Stimulated activated CD4-positive, alpha-beta T cell treated with anti-CD3 and anti-CD28 coated beads, Interleukin-12 subunit alpha, Interleukin-12 subunit beta, amount 100 ng/mL, for 4 hours (primary cell): ENCODE measurements around the gene POLR2L.
A peak's percentile ranks its signal among the peaks of the same experiment; 100 is the strongest.

Experiments used
- DNase-seq: peaks from one replicate; pipeline ENCODE4 v3.0.0-alpha.2; 2020

The POLR2L gene

DNA sequence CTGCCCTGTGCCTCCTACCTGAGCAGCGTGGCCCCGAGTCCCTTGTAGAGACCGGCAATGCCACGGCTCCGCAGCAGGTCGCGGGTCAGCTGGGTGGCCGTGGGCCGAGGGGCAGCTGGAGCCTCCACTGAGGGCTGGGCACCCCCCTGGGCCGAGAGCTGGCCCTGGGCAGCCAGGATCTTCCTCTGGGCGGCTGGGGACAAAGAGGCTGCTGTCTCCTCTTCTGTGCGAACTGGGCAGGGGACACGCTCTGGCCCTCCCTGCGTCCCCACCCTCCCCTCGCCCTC is 49.9 kb downstream of the POLR2L start:
- no peak for DNase-seq

DNA sequence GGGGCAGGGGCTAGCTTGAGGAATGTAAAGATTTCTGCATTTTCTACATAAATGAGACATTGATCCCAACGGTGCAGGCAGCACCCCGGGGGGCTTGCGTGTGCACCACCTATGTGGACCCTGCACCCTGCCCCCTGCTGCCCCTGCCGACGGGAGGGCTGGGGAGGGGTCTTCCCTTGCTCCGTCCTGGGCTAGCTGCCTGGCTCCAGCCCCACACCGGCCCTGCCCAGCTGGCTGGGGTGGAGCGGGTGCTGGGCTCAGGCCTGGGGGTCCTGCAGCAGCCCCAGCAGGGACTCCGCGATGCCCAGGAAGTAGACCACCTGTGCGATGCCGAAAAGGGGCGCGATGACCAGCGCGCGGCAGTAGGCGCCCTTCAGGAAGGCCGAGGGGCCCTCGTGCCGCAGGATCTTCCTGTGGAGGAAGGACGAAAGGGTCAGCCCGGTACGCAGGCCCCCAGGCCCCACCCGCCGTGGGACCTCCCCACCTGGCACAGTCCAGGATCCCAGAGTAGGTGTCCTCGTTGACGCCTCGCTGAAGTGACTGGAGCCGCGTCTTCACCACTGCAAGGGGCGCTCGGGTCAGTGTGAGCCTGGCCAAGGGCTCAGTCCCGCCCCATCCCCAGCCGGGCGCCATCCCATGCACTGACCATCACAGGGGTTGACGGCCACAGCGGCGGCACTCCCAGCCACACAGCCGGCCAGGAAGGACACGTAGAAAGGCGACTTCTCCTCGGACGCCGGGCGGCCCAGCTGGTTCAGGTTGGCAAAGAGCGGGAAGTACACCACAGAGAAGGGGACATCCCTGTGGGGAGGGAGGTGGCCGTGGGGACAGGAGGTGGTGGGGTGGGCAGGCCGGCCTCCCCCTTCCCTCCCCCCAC is 50.4 kb downstream of the POLR2L start:
- DNase-seq = no peak

DNA sequence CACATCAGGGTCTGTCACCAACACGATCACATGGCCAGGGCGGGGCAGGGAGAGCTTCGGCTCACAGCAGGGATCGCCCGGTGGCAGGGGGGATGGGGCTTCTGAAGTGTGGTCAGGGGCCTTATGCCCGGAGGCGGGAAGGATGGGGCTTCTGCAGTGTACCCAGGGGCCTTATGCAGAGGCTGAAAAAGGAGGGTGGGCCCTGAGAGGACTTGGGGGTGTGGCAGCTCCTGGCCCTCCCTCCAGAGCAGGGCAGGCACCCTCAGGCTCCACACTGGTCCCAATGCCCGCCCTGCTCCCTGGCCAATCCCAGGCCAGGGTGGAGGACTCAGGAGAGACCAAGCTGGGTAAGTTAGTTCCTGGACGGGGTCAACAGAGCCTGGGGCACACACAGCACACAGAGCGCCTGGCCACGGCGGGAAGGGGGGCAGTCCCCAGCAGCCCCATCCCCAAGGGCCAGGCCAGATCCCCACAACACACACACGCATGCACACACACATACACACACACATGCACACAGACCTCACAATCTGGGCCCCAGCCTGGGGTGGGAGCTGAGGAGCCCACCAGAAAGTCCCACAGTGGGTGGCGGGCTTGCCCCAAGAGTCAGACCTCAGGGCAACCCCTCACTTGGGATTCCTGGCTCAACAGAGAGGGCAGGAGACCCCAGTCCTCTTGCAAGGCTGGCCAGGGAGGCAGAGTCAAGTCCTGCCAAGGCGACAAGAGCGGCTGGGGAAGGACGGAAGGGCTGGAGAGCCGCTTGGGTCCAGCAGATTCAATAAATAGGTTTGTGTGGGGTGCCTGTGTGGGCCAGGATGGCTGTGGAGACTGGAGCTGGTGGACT is 51.4 kb downstream of the POLR2L start:
- DNase-seq = no peak

DNA sequence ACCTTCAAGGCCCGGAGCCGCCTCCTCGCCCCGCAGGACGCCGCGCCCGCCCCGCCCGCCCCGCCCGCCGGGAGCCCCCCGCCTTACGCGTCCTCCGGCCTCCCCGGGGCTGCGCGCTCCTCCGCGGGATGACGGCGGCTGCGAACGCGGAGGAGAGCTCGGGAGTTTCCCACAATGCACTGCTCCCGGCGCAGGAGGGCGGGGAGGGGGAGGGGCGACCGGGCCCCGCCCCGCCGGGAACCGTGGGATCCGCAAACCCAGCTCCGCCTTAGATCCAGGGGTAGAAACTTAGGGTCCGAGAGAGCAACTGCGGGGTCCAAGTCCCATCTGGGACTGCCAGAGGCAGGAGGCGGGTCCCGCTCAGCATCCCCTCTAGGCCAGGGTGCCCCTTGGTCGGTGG is 52.4 kb downstream of the POLR2L start, which contains the start of gene CEND1:
TSS of gene CEND1 (minus strand) at position 148 of the 400 bp plus-strand sequence. CDS start 1,514 bp downstream, outside the sequence.
- peak; percentile 55 for DNase-seq
